HepG2 (cell line): ENCODE results near the gene CDH13. TPM values are rescaled to one million over a fixed set of nuclear protein-coding genes. Genes with fewer than 3 reads are reported as not detected.

Source experiments
- ATRX ChIP-seq: sonication (generic); formaldehyde crosslinking; IDR thresholded peaks from 2 replicates; pipeline ENCODE4 v1.4.0; 2020; ENCODE audit warnings: missing genetic modification reagents, borderline replicate concordance
- FOSL1 ChIP-seq: sonication (generic); formaldehyde crosslinking; IDR thresholded peaks from 2 replicates; pipeline ENCODE4 v1.9.0; 2021; ENCODE audit warnings: missing genetic modification reagents, borderline replicate concordance
- MTERF4 ChIP-seq: sonication (generic); formaldehyde crosslinking; IDR thresholded peaks from 2 replicates; pipeline ENCODE4 v1.8.0; 2023; ENCODE audit warnings: mild to moderate bottlenecking, missing genetic modification reagents
- MXD4 ChIP-seq: IDR thresholded peaks from 2 replicates; pipeline ENCODE4 v1.6.1; 2016; ENCODE audit warnings: mild to moderate bottlenecking, missing biosample characterization, missing genetic modification reagents
- PHF5A ChIP-seq: IDR thresholded peaks from one replicate; pipeline ENCODE4 v1.6.1; 2018; ENCODE audit warnings: low read depth, missing genetic modification reagents; ENCODE audit not compliant: unreplicated experiment
- ZBTB37 ChIP-seq: sonication (generic); formaldehyde crosslinking; IDR thresholded peaks from 2 replicates; pipeline ENCODE4 v1.4.0; 2020; ENCODE audit warnings: mild to moderate bottlenecking, missing genetic modification reagents
- ZFP90 ChIP-seq: sonication (generic); formaldehyde crosslinking; IDR thresholded peaks from 2 replicates; pipeline ENCODE4 v1.8.0; 2022; ENCODE audit warnings: missing genetic modification reagents, mild to moderate bottlenecking, inconsistent platforms, borderline replicate concordance
- ZFP91 ChIP-seq: sonication (generic); formaldehyde crosslinking; IDR thresholded peaks from 2 replicates; pipeline ENCODE4 v1.9.0; 2022; ENCODE audit warnings: missing genetic modification reagents, mild to moderate bottlenecking, borderline replicate concordance
- ZNF224 ChIP-seq: sonication (generic); formaldehyde crosslinking; IDR thresholded peaks from 2 replicates; pipeline ENCODE4 v1.5.0; 2020; ENCODE audit warnings: mild to moderate bottlenecking, missing genetic modification reagents
- ZNF530 ChIP-seq: sonication (generic); formaldehyde crosslinking; IDR thresholded peaks from 2 replicates; pipeline ENCODE4 v1.5.0; 2020; ENCODE audit warnings: low read depth, mild to moderate bottlenecking, missing genetic modification reagents
- ZNF543 ChIP-seq: sonication (generic); formaldehyde crosslinking; IDR thresholded peaks from 2 replicates; pipeline ENCODE4 v1.4.0; 2020; ENCODE audit warnings: mild to moderate bottlenecking, missing genetic modification reagents
- polyA plus RNA-seq, 8 experiments: library from polyadenylated mRNA; depleted of rRNA in 3 of 8; stranded (reverse) in 7 of 8; unstranded in 1 of 8; fragments of >200 nt; fragmentation: Illumina TruSeq in 4 of 8; extraction: Trizol in 4 of 8; gene quantifications; 2 replicates each; pipeline versions ENCODE4 v1.2.1 to v1.2.3, GENCODE V29; 2011 to 2016; ENCODE audit warnings: low read depth in 4 of 8, missing spikeins in 1 of 8, mixed read lengths in 1 of 8; ENCODE audit not compliant: insufficient read depth in 1 of 8
- total RNA-seq, 5 experiments: library from RNA; depleted of rRNA; stranded (reverse); fragments of >200 nt; fragmentation: Illumina TruSeq; extraction: Trizol; gene quantifications; 2 replicates each; pipeline ENCODE4 v1.2.3, GENCODE V29; 2016; ENCODE audit warnings: low read depth in 1 of 5
- TF ChIP-seq, protein P1 (sequence below): sonication (generic); formaldehyde crosslinking; IDR thresholded peaks from 2 replicates; pipeline ENCODE4 v1.4.0; 2020; ENCODE audit warnings: missing genetic modification reagents, borderline replicate concordance
- TF ChIP-seq, protein P2 (sequence below): sonication (generic); formaldehyde crosslinking; IDR thresholded peaks from 2 replicates; pipeline ENCODE4 v1.4.0; 2020; ENCODE audit warnings: missing genetic modification reagents, borderline replicate concordance
- TF ChIP-seq, protein P3 (sequence below): sonication (generic); formaldehyde crosslinking; conservative IDR thresholded peaks from 2 replicates; pipeline ENCODE4 v1.4.0; 2020; ENCODE audit warnings: missing genetic modification reagents

Gene CDH13
- total and polyA plus RNA-seq, 2 of the 13 experiments (the other 11 are each of a cell fraction or from before 2014, with no cell fraction given), result not detected

GRCh38 chr16:83807710-83808572 is 1181.2 kb downstream of the CDH13 start, which contains the start of gene HSBP1 (continued):
- TF ChIP-seq, protein P1, sequence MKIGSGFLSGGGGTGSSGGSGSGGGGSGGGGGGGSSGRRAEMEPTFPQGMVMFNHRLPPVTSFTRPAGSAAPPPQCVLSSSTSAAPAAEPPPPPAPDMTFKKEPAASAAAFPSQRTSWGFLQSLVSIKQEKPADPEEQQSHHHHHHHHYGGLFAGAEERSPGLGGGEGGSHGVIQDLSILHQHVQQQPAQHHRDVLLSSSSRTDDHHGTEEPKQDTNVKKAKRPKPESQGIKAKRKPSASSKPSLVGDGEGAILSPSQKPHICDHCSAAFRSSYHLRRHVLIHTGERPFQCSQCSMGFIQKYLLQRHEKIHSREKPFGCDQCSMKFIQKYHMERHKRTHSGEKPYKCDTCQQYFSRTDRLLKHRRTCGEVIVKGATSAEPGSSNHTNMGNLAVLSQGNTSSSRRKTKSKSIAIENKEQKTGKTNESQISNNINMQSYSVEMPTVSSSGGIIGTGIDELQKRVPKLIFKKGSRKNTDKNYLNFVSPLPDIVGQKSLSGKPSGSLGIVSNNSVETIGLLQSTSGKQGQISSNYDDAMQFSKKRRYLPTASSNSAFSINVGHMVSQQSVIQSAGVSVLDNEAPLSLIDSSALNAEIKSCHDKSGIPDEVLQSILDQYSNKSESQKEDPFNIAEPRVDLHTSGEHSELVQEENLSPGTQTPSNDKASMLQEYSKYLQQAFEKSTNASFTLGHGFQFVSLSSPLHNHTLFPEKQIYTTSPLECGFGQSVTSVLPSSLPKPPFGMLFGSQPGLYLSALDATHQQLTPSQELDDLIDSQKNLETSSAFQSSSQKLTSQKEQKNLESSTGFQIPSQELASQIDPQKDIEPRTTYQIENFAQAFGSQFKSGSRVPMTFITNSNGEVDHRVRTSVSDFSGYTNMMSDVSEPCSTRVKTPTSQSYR (CRISPR knock-in tag), result no peak
- TF ChIP-seq FOSL1 (CRISPR knock-in tag) (no peak), ZNF543 (peak; percentile 50; the same call in 1 of the 2 replicates), ATRX (CRISPR knock-in tag) (no peak), PHF5A (CRISPR knock-in tag) (no peak), ZBTB37 (CRISPR knock-in tag) (no peak), ZFP91 (CRISPR knock-in tag) (no peak; the same call in 1 of the 2 replicates), ZFP90 (CRISPR knock-in tag) (peak; percentile 70; the same call in 1 of the 2 replicates), MXD4 (CRISPR knock-in tag) (no peak; the same call in 1 of the 2 replicates), ZNF530 (CRISPR knock-in tag) (no peak), ZNF224 (CRISPR knock-in tag) (no peak), MTERF4 (0 out of 2 replicates have a peak, but pooled peaks have one; percentile 43)
- TF ChIP-seq, protein P2, sequence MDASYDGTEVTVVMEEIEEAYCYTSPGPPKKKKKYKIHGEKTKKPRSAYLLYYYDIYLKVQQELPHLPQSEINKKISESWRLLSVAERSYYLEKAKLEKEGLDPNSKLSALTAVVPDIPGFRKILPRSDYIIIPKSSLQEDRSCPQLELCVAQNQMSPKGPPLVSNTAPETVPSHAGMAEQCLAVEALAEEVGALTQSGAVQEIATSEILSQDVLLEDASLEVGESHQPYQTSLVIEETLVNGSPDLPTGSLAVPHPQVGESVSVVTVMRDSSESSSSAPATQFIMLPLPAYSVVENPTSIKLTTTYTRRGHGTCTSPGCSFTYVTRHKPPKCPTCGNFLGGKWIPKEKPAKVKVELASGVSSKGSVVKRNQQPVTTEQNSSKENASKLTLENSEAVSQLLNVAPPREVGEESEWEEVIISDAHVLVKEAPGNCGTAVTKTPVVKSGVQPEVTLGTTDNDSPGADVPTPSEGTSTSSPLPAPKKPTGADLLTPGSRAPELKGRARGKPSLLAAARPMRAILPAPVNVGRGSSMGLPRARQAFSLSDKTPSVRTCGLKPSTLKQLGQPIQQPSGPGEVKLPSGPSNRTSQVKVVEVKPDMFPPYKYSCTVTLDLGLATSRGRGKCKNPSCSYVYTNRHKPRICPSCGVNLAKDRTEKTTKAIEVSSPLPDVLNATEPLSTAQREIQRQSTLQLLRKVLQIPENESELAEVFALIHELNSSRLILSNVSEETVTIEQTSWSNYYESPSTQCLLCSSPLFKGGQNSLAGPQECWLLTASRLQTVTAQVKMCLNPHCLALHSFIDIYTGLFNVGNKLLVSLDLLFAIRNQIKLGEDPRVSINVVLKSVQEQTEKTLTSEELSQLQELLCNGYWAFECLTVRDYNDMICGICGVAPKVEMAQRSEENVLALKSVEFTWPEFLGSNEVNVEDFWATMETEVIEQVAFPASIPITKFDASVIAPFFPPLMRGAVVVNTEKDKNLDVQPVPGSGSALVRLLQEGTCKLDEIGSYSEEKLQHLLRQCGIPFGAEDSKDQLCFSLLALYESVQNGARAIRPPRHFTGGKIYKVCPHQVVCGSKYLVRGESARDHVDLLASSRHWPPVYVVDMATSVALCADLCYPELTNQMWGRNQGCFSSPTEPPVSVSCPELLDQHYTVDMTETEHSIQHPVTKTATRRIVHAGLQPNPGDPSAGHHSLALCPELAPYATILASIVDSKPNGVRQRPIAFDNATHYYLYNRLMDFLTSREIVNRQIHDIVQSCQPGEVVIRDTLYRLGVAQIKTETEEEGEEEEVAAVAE (CRISPR knock-in tag), result peak; percentile 44; the same call in 1 of the 2 replicates
- TF ChIP-seq, protein P3, sequence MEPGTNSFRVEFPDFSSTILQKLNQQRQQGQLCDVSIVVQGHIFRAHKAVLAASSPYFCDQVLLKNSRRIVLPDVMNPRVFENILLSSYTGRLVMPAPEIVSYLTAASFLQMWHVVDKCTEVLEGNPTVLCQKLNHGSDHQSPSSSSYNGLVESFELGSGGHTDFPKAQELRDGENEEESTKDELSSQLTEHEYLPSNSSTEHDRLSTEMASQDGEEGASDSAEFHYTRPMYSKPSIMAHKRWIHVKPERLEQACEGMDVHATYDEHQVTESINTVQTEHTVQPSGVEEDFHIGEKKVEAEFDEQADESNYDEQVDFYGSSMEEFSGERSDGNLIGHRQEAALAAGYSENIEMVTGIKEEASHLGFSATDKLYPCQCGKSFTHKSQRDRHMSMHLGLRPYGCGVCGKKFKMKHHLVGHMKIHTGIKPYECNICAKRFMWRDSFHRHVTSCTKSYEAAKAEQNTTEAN, result no peak
